ENCODE measurements around the gene PTPN12. TPM values are rescaled to one million over a fixed set of nuclear protein-coding genes. Genes with fewer than 3 reads are reported as not detected.

The PTPN12 gene
- total RNA-seq, 4 donors from 2014 or later: 129 to 168 (median 151) TPM

GRCh38 chr7:77548206-77548605, 11.1 kb downstream of the PTPN12 start:
- Histone ChIP-seq H3K4me3 (no peak overlapping the region), H3K27ac (peak overlapping the region in 3 of 4 donors; percentile 13 to 86 (median 80)), H3K36me3 (no peaks in the 10 kb centered on the region), H3K9me3 (peaks cover 0 to 3% (median 0%) of the 10 kb centered on the region in 4 donors), H3K27me3 (no peaks in the 10 kb centered on the region), H3K4me1 (peaks cover 0 to 83% (median 31%) of the 10 kb centered on the region in 4 donors)
- DNase-seq (ENCODE audit: low spot score in 2 of 2): no peak
- TF ChIP-seq EP300 (IDR thresholded peaks at IDR 0.05) (no peak), CTCF (IDR thresholded peaks at IDR 0.05) (no peak), POLR2A (IDR thresholded peaks at IDR 0.05) (no peak)
- 55 to 59% methylated on average over 3 of the region's 3 CpGs for WGBS, 2 donors

GRCh38 chr7:77549106-77549870, 12.2 kb downstream of the PTPN12 start:
- Histone ChIP-seq H3K9me3 (peaks cover 0 to 6% (median 0%) of the 10 kb centered on the region in 4 donors), H3K4me3 (no peak overlapping the region), H3K27me3 (no peaks in the 10 kb centered on the region), H3K36me3 (no peaks in the 10 kb centered on the region), H3K4me1 (peaks cover 0 to 81% (median 31%) of the 10 kb centered on the region in 4 donors), H3K27ac (peak overlapping the region; percentile 29 to 86 (median 64))
- WGBS, 2 donors: 60 to 61% methylated on average over 3 of the region's 3 CpGs
- TF ChIP-seq EP300 (IDR thresholded peaks at IDR 0.05) (peak in 1 of 2 donors; percentile 29), CTCF (IDR thresholded peaks at IDR 0.05) (no peak), POLR2A (IDR thresholded peaks at IDR 0.05) (no peak)
- no peak for DNase-seq (ENCODE audit: low spot score in 2 of 2)

- peak overlapping the region in 2 of 4 donors; percentile 80 to 86 for H3K27ac ChIP-seq
- H3K9me3 ChIP-seq: peaks cover 0 to 6% (median 0%) of the 10 kb centered on the region in 4 donors
- H3K27me3 ChIP-seq: no peaks in the 10 kb centered on the region
- no peak overlapping the region for H3K4me3 ChIP-seq
- TF ChIP-seq CTCF (IDR thresholded peaks at IDR 0.05) (no peak), EP300 (IDR thresholded peaks at IDR 0.05) (peak in 1 of 2 donors; percentile 19)
- H3K4me1 ChIP-seq: peaks cover 0 to 80% (median 30%) of the 10 kb centered on the region in 4 donors
- WGBS, 2 donors: 35 to 42% methylated on average over 3 of the region's 3 CpGs
- DNase-seq (ENCODE audit: low spot score in 2 of 2): no peak
- H3K36me3 ChIP-seq: no peaks in the 10 kb centered on the region
Observed at GRCh38 chr7:77550586-77550985, 13.5 kb downstream of the PTPN12 start.

GRCh38 chr7:77553123-77553522, 16.0 kb downstream of the PTPN12 start:
- TF ChIP-seq POLR2A (IDR thresholded peaks at IDR 0.05): no peak
- no peak for TF ChIP-seq EP300 (IDR thresholded peaks at IDR 0.05)
- no peak for TF ChIP-seq CTCF (IDR thresholded peaks at IDR 0.05)
- Histone ChIP-seq H3K4me1 (peaks cover 0 to 72% (median 22%) of the 10 kb centered on the region in 4 donors), H3K27me3 (no peaks in the 10 kb centered on the region), H3K36me3 (peaks cover 0 to 5% (median 0%) of the 10 kb centered on the region in 3 donors), H3K27ac (peak overlapping the region in 2 of 4 donors; percentile 21 to 80), H3K4me3 (no peak overlapping the region), H3K9me3 (peaks cover 0 to 6% (median 0%) of the 10 kb centered on the region in 4 donors)
- no peak for DNase-seq (ENCODE audit: low spot score in 2 of 2)
- WGBS, 2 donors: 80 to 81% methylated on average over 2 of the region's 2 CpGs

- no peak for DNase-seq (ENCODE audit: low spot score in 2 of 2)
- WGBS, 2 donors: 71 to 77% methylated on average over 2 of the region's 2 CpGs
- Histone ChIP-seq H3K4me3 (no peak overlapping the region), H3K27ac (no peak overlapping the region), H3K36me3 (peaks cover 0 to 5% (median 0%) of the 10 kb centered on the region in 3 donors), H3K27me3 (no peaks in the 10 kb centered on the region), H3K4me1 (peaks cover 0 to 66% (median 7%) of the 10 kb centered on the region in 4 donors), H3K9me3 (peaks cover 0 to under 1% (median 0%) of the 10 kb centered on the region in 4 donors)
- TF ChIP-seq CTCF (IDR thresholded peaks at IDR 0.05): no peak
- TF ChIP-seq EP300 (IDR thresholded peaks at IDR 0.05): no peak
- TF ChIP-seq POLR2A (IDR thresholded peaks at IDR 0.05): no peak
Observed at GRCh38 chr7:77558284-77558967, 21.3 kb downstream of the PTPN12 start.
